ENCODE data around the gene HOXD10.

The HOXD10 gene

GRCh38 chr2:176102309-176102866, 14.2 kb upstream of the HOXD10 start:
- no peak overlapping the region for H3K4me3 ChIP-seq (ENCODE audit: low read depth, low read length)
- TF ChIP-seq CTCF (IDR thresholded peaks at IDR 0.05; ENCODE audit: low read depth, low read length): no peak

- TF ChIP-seq CTCF (IDR thresholded peaks at IDR 0.05; ENCODE audit: low read depth, low read length): no peak
- H3K4me3 ChIP-seq (ENCODE audit: low read depth, low read length): no peak overlapping the region
Measured at GRCh38 chr2:176103194-176103593, 13.4 kb upstream of the HOXD10 start.

GRCh38 chr2:176103742-176104315, 12.7 kb upstream of the HOXD10 start:
- H3K4me3 ChIP-seq (ENCODE audit: low read depth, low read length): no peak overlapping the region
- no peak for TF ChIP-seq CTCF (IDR thresholded peaks at IDR 0.05; ENCODE audit: low read depth, low read length)

- H3K4me3 ChIP-seq (ENCODE audit: low read depth, low read length): no peak overlapping the region
- TF ChIP-seq CTCF (IDR thresholded peaks at IDR 0.05; ENCODE audit: low read depth, low read length): no peak
Measured at GRCh38 chr2:176104316-176105077, 12.1 kb upstream of the HOXD10 start.

GRCh38 chr2:176105078-176105729, 11.4 kb upstream of the HOXD10 start:
- no peak overlapping the region for H3K4me3 ChIP-seq (ENCODE audit: low read depth, low read length)
- no peak for TF ChIP-seq CTCF (IDR thresholded peaks at IDR 0.05; ENCODE audit: low read depth, low read length)

GRCh38 chr2:176105730-176106580, 10.6 kb upstream of the HOXD10 start:
- H3K4me3 ChIP-seq (ENCODE audit: low read depth, low read length): no peak overlapping the region
- no peak for TF ChIP-seq CTCF (IDR thresholded peaks at IDR 0.05; ENCODE audit: low read depth, low read length)

All from WI38 (cell line).